ENCODE data around the gene ZNF524.

DNA sequence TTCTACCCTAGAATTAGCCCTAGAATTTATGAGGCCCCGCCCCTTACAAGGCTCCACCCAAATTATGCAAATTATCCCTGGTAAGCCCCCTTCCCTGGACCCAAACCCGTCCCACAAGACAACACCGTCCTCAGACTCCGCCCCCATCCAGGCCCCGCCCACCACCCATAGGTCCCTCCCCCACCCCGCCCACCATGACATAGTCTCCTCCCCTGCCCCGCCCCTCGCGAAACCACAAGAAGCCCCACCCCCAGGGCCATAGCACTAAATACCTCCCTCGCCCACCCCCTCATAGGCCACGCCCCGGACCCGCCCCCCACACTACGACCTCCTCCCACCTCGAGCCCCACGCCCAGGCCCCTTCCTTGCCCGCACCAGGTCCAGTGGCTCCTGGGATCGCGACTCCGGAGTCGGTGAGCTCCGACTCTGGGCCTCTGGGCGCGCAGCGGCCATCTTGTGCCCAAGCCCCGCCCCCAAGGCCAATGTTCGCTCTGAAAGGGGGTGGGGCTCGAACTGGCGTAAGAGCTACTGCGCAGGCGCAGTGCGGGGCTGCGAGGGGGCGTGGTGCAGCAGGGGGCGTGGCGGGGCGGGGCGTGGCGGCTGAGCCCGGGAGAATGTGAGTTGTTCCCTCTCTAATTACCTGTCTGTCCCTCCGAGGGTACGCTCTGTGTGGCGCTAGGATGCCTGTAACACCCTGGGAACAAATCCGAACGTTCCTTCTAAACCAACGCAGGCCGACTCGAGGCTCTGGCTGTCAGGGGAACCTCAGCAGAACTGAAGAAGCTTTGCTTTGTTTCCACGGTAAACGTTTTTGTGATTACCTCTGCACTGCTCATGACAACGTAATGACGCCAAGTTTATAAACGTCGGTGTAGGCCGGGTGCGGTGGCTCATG, 24.3 kb downstream of the ZNF524 start, which contains the start of gene ZNF784:
- TF ChIP-seq, protein P1, sequence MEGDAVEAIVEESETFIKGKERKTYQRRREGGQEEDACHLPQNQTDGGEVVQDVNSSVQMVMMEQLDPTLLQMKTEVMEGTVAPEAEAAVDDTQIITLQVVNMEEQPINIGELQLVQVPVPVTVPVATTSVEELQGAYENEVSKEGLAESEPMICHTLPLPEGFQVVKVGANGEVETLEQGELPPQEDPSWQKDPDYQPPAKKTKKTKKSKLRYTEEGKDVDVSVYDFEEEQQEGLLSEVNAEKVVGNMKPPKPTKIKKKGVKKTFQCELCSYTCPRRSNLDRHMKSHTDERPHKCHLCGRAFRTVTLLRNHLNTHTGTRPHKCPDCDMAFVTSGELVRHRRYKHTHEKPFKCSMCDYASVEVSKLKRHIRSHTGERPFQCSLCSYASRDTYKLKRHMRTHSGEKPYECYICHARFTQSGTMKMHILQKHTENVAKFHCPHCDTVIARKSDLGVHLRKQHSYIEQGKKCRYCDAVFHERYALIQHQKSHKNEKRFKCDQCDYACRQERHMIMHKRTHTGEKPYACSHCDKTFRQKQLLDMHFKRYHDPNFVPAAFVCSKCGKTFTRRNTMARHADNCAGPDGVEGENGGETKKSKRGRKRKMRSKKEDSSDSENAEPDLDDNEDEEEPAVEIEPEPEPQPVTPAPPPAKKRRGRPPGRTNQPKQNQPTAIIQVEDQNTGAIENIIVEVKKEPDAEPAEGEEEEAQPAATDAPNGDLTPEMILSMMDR (IDR thresholded peaks at IDR 0.05; ENCODE audit: low read depth, low read length), result no peak
- TF ChIP-seq EZH2phosphoT487 (IDR thresholded peaks at IDR 0.05; ENCODE audit: low read depth), result no peak

Data from OCI-LY3 (cell line).